Memory B cell (primary cell): ENCODE measurements around the gene ITGAV.

Source experiments
- ATAC-seq: fragments of 150-1000 bp; cut with Tn5 transposase; 2 replicates; pipeline ENCODE4 v1.10.0; 2021; ENCODE audit warnings: low read depth, mild to moderate bottlenecking, moderate library complexity
- DNase-seq, 2 donors: peaks; one replicate each; pipeline ENCODE4 v3.0.0; 2022; ENCODE audit warnings: low spot score in 2 of 2
- H3K27ac Mint-ChIP-seq: one replicate; pipeline ENCODE4 v1.8.0; 2022; ENCODE audit warnings: mild to moderate bottlenecking, moderate library complexity, mixed read lengths
- H3K27me3 Mint-ChIP-seq: one replicate; pipeline ENCODE4 v1.8.0; 2022; ENCODE audit warnings: mixed read lengths
- H3K36me3 Mint-ChIP-seq: one replicate; pipeline ENCODE4 v1.8.0; 2022; ENCODE audit warnings: mild to moderate bottlenecking, mixed read lengths
- H3K4me1 Mint-ChIP-seq: one replicate; pipeline ENCODE4 v1.8.0; 2022; ENCODE audit warnings: mixed read lengths
- H3K4me3 Mint-ChIP-seq: one replicate; pipeline ENCODE4 v1.8.0; 2022; ENCODE audit warnings: mild to moderate bottlenecking, moderate library complexity, mixed read lengths
- H3K9me3 Mint-ChIP-seq: one replicate; pipeline ENCODE4 v1.8.0; 2022; ENCODE audit warnings: mixed read lengths

ITGAV gene

GRCh38 chr2:186716899-186717298, 127.0 kb downstream of the ITGAV start:
- no peak for DNase-seq
- Mint-ChIP-seq H3K36me3 (no peaks in the 10 kb centered on the region), H3K27ac (no peak overlapping the region), H3K27me3 (no peaks in the 10 kb centered on the region), H3K4me1 (no peaks in the 10 kb centered on the region), H3K9me3 (no peaks in the 10 kb centered on the region), H3K4me3 (no peak overlapping the region)
- no peak for ATAC-seq

GRCh38 chr2:186717320-186718007, 127.6 kb downstream of the ITGAV start:
- no peak overlapping the region for H3K27ac Mint-ChIP-seq
- ATAC-seq (no peak), DNase-seq (no peak)

GRCh38 chr2:186718122-186718521, 128.3 kb downstream of the ITGAV start:
- no peak for DNase-seq
- H3K36me3 Mint-ChIP-seq: no peaks in the 10 kb centered on the region
- no peak for ATAC-seq
- H3K27me3 Mint-ChIP-seq: no peaks in the 10 kb centered on the region
- no peaks in the 10 kb centered on the region for H3K4me1 Mint-ChIP-seq
- no peak overlapping the region for H3K27ac Mint-ChIP-seq
- H3K9me3 Mint-ChIP-seq: no peaks in the 10 kb centered on the region
- H3K4me3 Mint-ChIP-seq: no peak overlapping the region

More at GRCh38 chr2:186717320-186718007, 127.6 kb downstream of the ITGAV start:
- Mint-ChIP-seq H3K4me1 (no peaks in the 10 kb centered on the region), H3K9me3 (no peaks in the 10 kb centered on the region), H3K4me3 (no peak overlapping the region), H3K27me3 (no peaks in the 10 kb centered on the region), H3K36me3 (no peaks in the 10 kb centered on the region)

- Mint-ChIP-seq H3K4me1 (no peaks in the 10 kb centered on the region), H3K27me3 (no peaks in the 10 kb centered on the region), H3K9me3 (no peaks in the 10 kb centered on the region)
Measured at GRCh38 chr2:186718903-186719302, 129.0 kb downstream of the ITGAV start.

GRCh38 chr2:186721956-186722355, 132.1 kb downstream of the ITGAV start:
- H3K4me1 Mint-ChIP-seq: no peaks in the 10 kb centered on the region
- H3K27me3 Mint-ChIP-seq: no peaks in the 10 kb centered on the region
- H3K4me3 Mint-ChIP-seq: no peak overlapping the region
- H3K27ac Mint-ChIP-seq: no peak overlapping the region
- ATAC-seq: no peak
- no peak for DNase-seq
- H3K36me3 Mint-ChIP-seq: no peaks in the 10 kb centered on the region
- H3K9me3 Mint-ChIP-seq: no peaks in the 10 kb centered on the region

More at GRCh38 chr2:186718903-186719302, 129.0 kb downstream of the ITGAV start:
- DNase-seq (no peak), ATAC-seq (no peak)
- H3K36me3 Mint-ChIP-seq: no peaks in the 10 kb centered on the region
- no peak overlapping the region for H3K4me3 Mint-ChIP-seq
- no peak overlapping the region for H3K27ac Mint-ChIP-seq

GRCh38 chr2:186724736-186725135, 134.9 kb downstream of the ITGAV start:
- H3K36me3 Mint-ChIP-seq: no peaks in the 10 kb centered on the region
- H3K27ac Mint-ChIP-seq: no peak overlapping the region
- H3K4me1 Mint-ChIP-seq: no peaks in the 10 kb centered on the region
- DNase-seq (no peak), ATAC-seq (no peak)
- H3K27me3 Mint-ChIP-seq: no peaks in the 10 kb centered on the region
- H3K9me3 Mint-ChIP-seq: no peaks in the 10 kb centered on the region
- no peak overlapping the region for H3K4me3 Mint-ChIP-seq

GRCh38 chr2:186725783-186726182, 135.9 kb downstream of the ITGAV start:
- Mint-ChIP-seq H3K27ac (no peak overlapping the region), H3K4me3 (no peak overlapping the region), H3K9me3 (no peaks in the 10 kb centered on the region), H3K27me3 (no peaks in the 10 kb centered on the region), H3K4me1 (no peaks in the 10 kb centered on the region), H3K36me3 (no peaks in the 10 kb centered on the region)
- DNase-seq (no peak), ATAC-seq (no peak)

GRCh38 chr2:186726938-186727337, 137.1 kb downstream of the ITGAV start:
- DNase-seq (no peak), ATAC-seq (no peak)
- no peaks in the 10 kb centered on the region for H3K9me3 Mint-ChIP-seq
- H3K27me3 Mint-ChIP-seq: no peaks in the 10 kb centered on the region
- no peak overlapping the region for H3K27ac Mint-ChIP-seq
- H3K4me3 Mint-ChIP-seq: no peak overlapping the region
- no peaks in the 10 kb centered on the region for H3K4me1 Mint-ChIP-seq
- H3K36me3 Mint-ChIP-seq: no peaks in the 10 kb centered on the region

GRCh38 chr2:186728631-186729030, 138.8 kb downstream of the ITGAV start:
- Mint-ChIP-seq H3K27ac (no peak overlapping the region), H3K4me3 (no peak overlapping the region), H3K27me3 (no peaks in the 10 kb centered on the region), H3K9me3 (no peaks in the 10 kb centered on the region), H3K4me1 (no peaks in the 10 kb centered on the region), H3K36me3 (no peaks in the 10 kb centered on the region)
- ATAC-seq: no peak
- DNase-seq: no peak
